Vagina (tissue), 2 donors: ENCODE data around the gene ZNF385B.

Source experiments
- CTCF ChIP-seq, 3 experiments: fragments of 450-650 bp in 2 of 3; fragments of 200-600 bp in 1 of 3; sonication (generic) in 1 of 3; IDR thresholded peaks; one replicate each; pipeline ENCODE4 v1.5.1; 2017 to 2019; ENCODE audit warnings: antibody characterized with exemption in 3 of 3, mild to moderate bottlenecking in 2 of 3, moderate library complexity in 2 of 3
- POLR2A ChIP-seq, 2 donors: fragments of 450-650 bp; IDR thresholded peaks; one replicate each; pipeline ENCODE4 v1.6.1; 2017; ENCODE audit warnings: antibody characterized with exemption in 2 of 2, mild to moderate bottlenecking in 2 of 2, moderate library complexity in 2 of 2

- TF ChIP-seq CTCF (IDR thresholded peaks at IDR 0.05) (no peak), POLR2A (IDR thresholded peaks at IDR 0.05) (no peak)
Measured at GRCh38 chr2:179749210-179749609, 112.2 kb downstream of the ZNF385B start.
